GM18520 (cell line): Measurements from ENCODE around the gene FAM222B.

Experiments
- ATAC-seq: cut with Tn5 transposase; IDR thresholded peaks from one replicate; pipeline ENCODE4 v1.9.1; 2021; ENCODE audit not compliant: unreplicated experiment

FAM222B gene

GRCh38 chr17:28716740-28717577 is 125.6 kb downstream of the FAM222B start:
- no peak for ATAC-seq

GRCh38 chr17:28715217-28715616 is 127.4 kb downstream of the FAM222B start:
- ATAC-seq, result no peak

GRCh38 chr17:28714281-28714680 is 128.3 kb downstream of the FAM222B start:
- no peak for ATAC-seq

- no peak for ATAC-seq
Observed at GRCh38 chr17:28712705-28713415, 129.7 kb downstream of the FAM222B start.

- no peak for ATAC-seq
Observed at GRCh38 chr17:28712032-28712704, 130.4 kb downstream of the FAM222B start.

GRCh38 chr17:28711723-28712031 is 130.9 kb downstream of the FAM222B start, which contains the start of gene PROCA1:
PROCA1 (minus strand) TSS chr17:28711888; CDS start chr17:28711660, 228 bp downstream.
- no peak for ATAC-seq

- ATAC-seq, result peak; percentile 64
Observed at GRCh38 chr17:28710861-28711722, 131.5 kb downstream of the FAM222B start.

GRCh38 chr17:28707339-28707720 is 135.3 kb downstream of the FAM222B start:
- no peak for ATAC-seq

- ATAC-seq, result no peak
Observed at GRCh38 chr17:28706471-28707338, 135.9 kb downstream of the FAM222B start.
